Measurements from ENCODE around the gene PRKD2.

- TF ChIP-seq POLR2AphosphoS5 (IDR thresholded peaks at IDR 0.05; ENCODE audit: low read depth, low read length) = no peak
- TF ChIP-seq SIN3A (IDR thresholded peaks at IDR 0.05; ENCODE audit: borderline replicate concordance, insufficient read depth, low read length) = no peak
- no peak for TF ChIP-seq TAF1 (IDR thresholded peaks at IDR 0.05; ENCODE audit: borderline replicate concordance, insufficient read depth, low read length)
- TF ChIP-seq, protein P1, sequence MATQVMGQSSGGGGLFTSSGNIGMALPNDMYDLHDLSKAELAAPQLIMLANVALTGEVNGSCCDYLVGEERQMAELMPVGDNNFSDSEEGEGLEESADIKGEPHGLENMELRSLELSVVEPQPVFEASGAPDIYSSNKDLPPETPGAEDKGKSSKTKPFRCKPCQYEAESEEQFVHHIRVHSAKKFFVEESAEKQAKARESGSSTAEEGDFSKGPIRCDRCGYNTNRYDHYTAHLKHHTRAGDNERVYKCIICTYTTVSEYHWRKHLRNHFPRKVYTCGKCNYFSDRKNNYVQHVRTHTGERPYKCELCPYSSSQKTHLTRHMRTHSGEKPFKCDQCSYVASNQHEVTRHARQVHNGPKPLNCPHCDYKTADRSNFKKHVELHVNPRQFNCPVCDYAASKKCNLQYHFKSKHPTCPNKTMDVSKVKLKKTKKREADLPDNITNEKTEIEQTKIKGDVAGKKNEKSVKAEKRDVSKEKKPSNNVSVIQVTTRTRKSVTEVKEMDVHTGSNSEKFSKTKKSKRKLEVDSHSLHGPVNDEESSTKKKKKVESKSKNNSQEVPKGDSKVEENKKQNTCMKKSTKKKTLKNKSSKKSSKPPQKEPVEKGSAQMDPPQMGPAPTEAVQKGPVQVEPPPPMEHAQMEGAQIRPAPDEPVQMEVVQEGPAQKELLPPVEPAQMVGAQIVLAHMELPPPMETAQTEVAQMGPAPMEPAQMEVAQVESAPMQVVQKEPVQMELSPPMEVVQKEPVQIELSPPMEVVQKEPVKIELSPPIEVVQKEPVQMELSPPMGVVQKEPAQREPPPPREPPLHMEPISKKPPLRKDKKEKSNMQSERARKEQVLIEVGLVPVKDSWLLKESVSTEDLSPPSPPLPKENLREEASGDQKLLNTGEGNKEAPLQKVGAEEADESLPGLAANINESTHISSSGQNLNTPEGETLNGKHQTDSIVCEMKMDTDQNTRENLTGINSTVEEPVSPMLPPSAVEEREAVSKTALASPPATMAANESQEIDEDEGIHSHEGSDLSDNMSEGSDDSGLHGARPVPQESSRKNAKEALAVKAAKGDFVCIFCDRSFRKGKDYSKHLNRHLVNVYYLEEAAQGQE (IDR thresholded peaks at IDR 0.05; ENCODE audit: insufficient read depth in 1 of 2, low read depth in 2 of 2, low read length in 2 of 2) = no peak
- TF ChIP-seq FOXP2 (optimal IDR thresholded peaks at IDR 0.05; ENCODE audit: borderline replicate concordance, extremely low read depth, extremely low read length, insufficient read depth) = no peak
These were observed 85.4 kb downstream of the PRKD2 start for GRCh38 chr19:46631481-46631880.

Data from PFSK-1 (cell line).